PC-9 (cell line): ENCODE results near the gene GTF2IRD1.

Experiments
- EZH2 ChIP-seq: fragments of 200-600 bp; sonication (generic); IDR thresholded peaks from 2 replicates; pipeline ENCODE4 v1.8.0; 2017; ENCODE audit warnings: antibody characterized with exemption, low read depth
- TF ChIP-seq, protein P1 (sequence below): fragments of 200-600 bp; sonication (generic); conservative IDR thresholded peaks from 2 replicates; pipeline ENCODE4 v1.6.1; 2017; ENCODE audit warnings: mixed run types, antibody characterized with exemption, mild to moderate bottlenecking, moderate library complexity

DNA sequence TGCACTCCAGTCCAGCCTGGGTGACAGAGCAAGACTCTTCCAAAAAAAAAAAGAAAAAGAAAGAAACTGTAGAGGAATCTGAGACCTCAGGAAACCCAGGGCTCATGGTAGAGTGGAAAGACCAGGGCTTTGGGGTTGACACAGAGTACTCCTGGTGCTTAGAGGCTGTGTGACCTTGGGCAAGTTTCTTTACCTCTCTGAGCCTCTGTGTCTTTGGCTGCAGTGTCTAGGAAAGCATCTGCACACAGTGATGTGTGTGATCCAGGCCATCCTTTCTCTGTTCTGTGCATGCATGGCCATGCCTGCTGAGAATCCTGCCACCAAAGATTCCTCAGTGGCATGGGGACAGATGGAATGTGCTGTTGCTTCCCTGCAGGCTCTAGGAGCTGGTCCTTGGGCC is 132.1 kb downstream of the GTF2IRD1 start:
- TF ChIP-seq, protein P1, sequence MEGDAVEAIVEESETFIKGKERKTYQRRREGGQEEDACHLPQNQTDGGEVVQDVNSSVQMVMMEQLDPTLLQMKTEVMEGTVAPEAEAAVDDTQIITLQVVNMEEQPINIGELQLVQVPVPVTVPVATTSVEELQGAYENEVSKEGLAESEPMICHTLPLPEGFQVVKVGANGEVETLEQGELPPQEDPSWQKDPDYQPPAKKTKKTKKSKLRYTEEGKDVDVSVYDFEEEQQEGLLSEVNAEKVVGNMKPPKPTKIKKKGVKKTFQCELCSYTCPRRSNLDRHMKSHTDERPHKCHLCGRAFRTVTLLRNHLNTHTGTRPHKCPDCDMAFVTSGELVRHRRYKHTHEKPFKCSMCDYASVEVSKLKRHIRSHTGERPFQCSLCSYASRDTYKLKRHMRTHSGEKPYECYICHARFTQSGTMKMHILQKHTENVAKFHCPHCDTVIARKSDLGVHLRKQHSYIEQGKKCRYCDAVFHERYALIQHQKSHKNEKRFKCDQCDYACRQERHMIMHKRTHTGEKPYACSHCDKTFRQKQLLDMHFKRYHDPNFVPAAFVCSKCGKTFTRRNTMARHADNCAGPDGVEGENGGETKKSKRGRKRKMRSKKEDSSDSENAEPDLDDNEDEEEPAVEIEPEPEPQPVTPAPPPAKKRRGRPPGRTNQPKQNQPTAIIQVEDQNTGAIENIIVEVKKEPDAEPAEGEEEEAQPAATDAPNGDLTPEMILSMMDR: no peak
- TF ChIP-seq EZH2: no peak
